GM12878 (cell line): Measurements from ENCODE around the gene LTBP3. TPM values are rescaled to one million over a fixed set of nuclear protein-coding genes. Genes with fewer than 3 reads are reported as not detected.
A peak's percentile ranks its signal among the peaks of the same experiment; 100 is the strongest.

Source experiments
- E4F1 ChIP-seq: fragments of 450-650 bp; IDR thresholded peaks from 2 replicates; pipeline ENCODE4 v1.6.1; 2018; ENCODE audit warnings: borderline replicate concordance, mild to moderate bottlenecking; ENCODE audit not compliant: partially characterized antibody
- ESRRA ChIP-seq: IDR thresholded peaks from 2 replicates; pipeline ENCODE4 v1.6.1; 2012; ENCODE audit warnings: mild to moderate bottlenecking, low read length, improper control_type of control experiment
- FOXK2 ChIP-seq: fragments of 450-650 bp; IDR thresholded peaks from 2 replicates; pipeline ENCODE4 v1.6.1; 2017; ENCODE audit warnings: mild to moderate bottlenecking, moderate library complexity
- HDGF ChIP-seq: fragments of 450-650 bp; IDR thresholded peaks from 2 replicates; pipeline ENCODE4 v1.6.1; 2016; ENCODE audit warnings: antibody characterized with exemption
- IRF3 ChIP-seq: fragments of 450-650 bp; IDR thresholded peaks from 2 replicates; pipeline ENCODE4 v1.6.1; 2014; ENCODE audit warnings: mild to moderate bottlenecking
- LARP7 ChIP-seq: fragments of 450-650 bp; IDR thresholded peaks from 2 replicates; pipeline ENCODE4 v1.6.1; 2017; ENCODE audit warnings: mild to moderate bottlenecking
- NFIC ChIP-seq: IDR thresholded peaks from 2 replicates; pipeline ENCODE4 v1.6.1; 2012; ENCODE audit warnings: low read depth, mild to moderate bottlenecking, inconsistent platforms, low read length, moderate library complexity
- NFYA ChIP-seq: IDR thresholded peaks from 2 replicates; pipeline ENCODE4 v1.6.1; 2011; ENCODE audit warnings: low read depth, mild to moderate bottlenecking, low read length, improper control_type of control experiment, borderline replicate concordance
- NFYB ChIP-seq: IDR thresholded peaks from 2 replicates; pipeline ENCODE4 v1.6.1; 2011; ENCODE audit warnings: low read depth, mild to moderate bottlenecking, low read length, improper control_type of control experiment, moderate library complexity; ENCODE audit not compliant: insufficient read depth
- POU2F2 ChIP-seq: IDR thresholded peaks from 3 replicates; pipeline ENCODE4 v1.6.1; 2011; ENCODE audit warnings: low read depth, mild to moderate bottlenecking, low read length, borderline replicate concordance
- PRDM15 ChIP-seq: fragments of 450-650 bp; formaldehyde crosslinking; IDR thresholded peaks from 2 replicates; pipeline ENCODE4 v1.4.0; 2020; ENCODE audit warnings: mild to moderate bottlenecking, moderate library complexity
- SREBF1 ChIP-seq: IDR thresholded peaks from 2 replicates; pipeline ENCODE4 v1.6.1; 2012; ENCODE audit warnings: mild to moderate bottlenecking, low read length
- STAT3 ChIP-seq: IDR thresholded peaks from 2 replicates; pipeline ENCODE4 v1.6.1; 2011; ENCODE audit warnings: low read depth, low read length, improper control_type of control experiment
- TAF1 ChIP-seq: IDR thresholded peaks from 2 replicates; pipeline ENCODE4 v1.6.1; 2011; ENCODE audit warnings: mild to moderate bottlenecking, low read depth, low read length, borderline replicate concordance
- TARDBP ChIP-seq: IDR thresholded peaks from 2 replicates; pipeline ENCODE4 v1.6.1; 2016; ENCODE audit warnings: borderline replicate concordance
- ZNF217 ChIP-seq: fragments of 450-650 bp; IDR thresholded peaks from 2 replicates; pipeline ENCODE4 v1.6.1; 2017; ENCODE audit warnings: antibody characterized with exemption, mild to moderate bottlenecking
- ZNF384 ChIP-seq: IDR thresholded peaks from 2 replicates; pipeline ENCODE4 v1.6.1; 2012; ENCODE audit warnings: low read depth, mild to moderate bottlenecking, low read length, improper control_type of control experiment, borderline replicate concordance
- polyA plus RNA-seq, 11 experiments: library from polyadenylated mRNA; depleted of rRNA in 4 of 11; unstranded in 6 of 11; stranded (reverse) in 5 of 11; fragments of >200 nt; fragmentation: Nextera tagmentation in 4 of 11; fragmentation: Illumina TruSeq in 1 of 11; extraction: Ambion mirVana in 4 of 11; extraction: Trizol in 1 of 11; gene quantifications; 1 replicate in 1 of 11; 2 replicates in 10 of 11; pipeline versions ENCODE4 v1.2.1 to v1.2.3, GENCODE V29; 2011 to 2016; ENCODE audit warnings: inconsistent platforms in 2 of 11, missing spikeins in 2 of 11, low read depth in 1 of 11
- total RNA-seq, 4 experiments: library from RNA; depleted of rRNA in 3 of 4; stranded (reverse); fragments of >200 nt in 3 of 4; fragmentation: Illumina TruSeq in 1 of 4; extraction: Trizol in 1 of 4; gene quantifications; 2 replicates each; pipeline versions ENCODE4 v1.2.1 to v1.2.3, GENCODE V29; 2013 to 2021

LTBP3 gene
- total and polyA plus RNA-seq, 10 of the 15 experiments (the other 5 are each of a cell fraction or from before 2014, with no cell fraction given): 2.2 to 12.2 (median 6.2) TPM; not detected in 2

GRCh38 chr11:65500387-65501185 lies 57.6 kb downstream of the LTBP3 start (continued):
- TF ChIP-seq PRDM15 (CRISPR knock-in tag) (0 out of 2 replicates have a peak, but pooled peaks have one; percentile 8), IRF3 (no peak), NFIC (no peak), ESRRA (no peak), ZNF384 (no peak), HDGF (peak; percentile 88), LARP7 (peak; percentile 99), POU2F2 (peak; percentile 81), NFYA (no peak), TAF1 (peak; percentile 9; the same call in 1 of the 2 replicates), ZNF217 (no peak), TARDBP (no peak), SREBF1 (no peak), NFYB (no peak), STAT3 (no peak), E4F1 (no peak), FOXK2 (no peak)
- TF ChIP-seq, all 136 proteins: peak for 33
